HCEC 1CT (cell line): ENCODE data around the gene ASS1.

Source experiments
- DNase-seq: peaks from one replicate; pipeline ENCODE4 v3.0.0-alpha.2; 2017

ASS1 gene

DNA sequence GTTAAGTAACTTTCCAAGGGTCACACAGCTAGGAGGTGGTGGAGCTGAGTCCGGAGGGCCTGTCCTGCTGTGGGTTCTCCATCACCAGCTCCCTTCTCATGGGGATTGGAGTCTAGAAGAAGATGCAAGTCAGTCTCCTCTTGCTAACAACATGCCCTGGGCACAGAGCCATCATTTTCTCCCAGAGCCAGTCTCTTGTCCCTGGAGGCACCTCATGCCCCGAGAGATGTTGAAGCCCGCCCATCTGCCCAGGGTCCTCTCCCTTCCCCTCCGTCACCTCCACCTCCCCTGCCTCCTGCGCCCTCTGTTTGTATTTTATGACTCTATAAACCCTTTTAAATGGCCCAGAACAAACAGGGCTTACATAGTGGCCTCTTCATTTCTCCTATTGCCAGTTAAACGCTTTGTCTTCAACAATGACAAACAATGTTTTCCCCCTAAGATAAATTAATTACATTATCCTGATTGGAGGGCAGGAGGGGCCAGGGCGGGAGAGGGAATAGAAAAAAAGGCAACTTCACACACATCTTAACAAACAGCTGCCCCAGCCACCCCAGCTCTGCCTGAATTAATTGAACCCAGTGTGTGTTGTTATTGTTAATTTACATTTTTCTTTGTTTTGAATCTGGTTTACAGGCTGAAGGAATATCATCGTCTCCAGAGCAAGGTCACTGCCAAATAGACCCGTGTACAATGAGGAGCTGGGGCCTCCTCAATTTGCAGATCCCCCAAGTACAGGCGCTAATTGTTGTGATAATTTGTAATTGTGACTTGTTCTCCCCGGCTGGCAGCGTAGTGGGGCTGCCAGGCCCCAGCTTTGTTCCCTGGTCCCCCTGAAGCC, 55.8 kb downstream of the ASS1 start:
- DNase-seq = no peak

DNA sequence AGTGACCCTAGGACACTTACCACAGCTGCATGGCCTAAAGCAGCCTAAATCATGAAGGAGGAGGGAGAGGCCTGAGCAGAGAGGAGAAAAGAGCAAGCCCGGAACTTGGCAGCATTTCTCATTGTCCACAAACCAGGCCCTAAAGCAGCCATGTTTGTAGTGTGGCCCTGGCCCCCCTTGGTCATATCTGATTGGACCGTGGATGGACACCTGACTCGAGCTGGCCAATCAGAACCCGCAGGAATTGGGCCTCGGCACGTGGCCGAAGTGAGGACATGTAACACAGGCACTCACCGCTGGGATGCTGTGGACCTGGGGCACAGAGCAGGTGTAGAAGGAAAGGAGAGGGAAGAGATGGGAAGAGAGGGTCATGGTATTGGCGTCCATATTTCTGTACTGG, 56.9 kb downstream of the ASS1 start:
- no peak for DNase-seq

DNA sequence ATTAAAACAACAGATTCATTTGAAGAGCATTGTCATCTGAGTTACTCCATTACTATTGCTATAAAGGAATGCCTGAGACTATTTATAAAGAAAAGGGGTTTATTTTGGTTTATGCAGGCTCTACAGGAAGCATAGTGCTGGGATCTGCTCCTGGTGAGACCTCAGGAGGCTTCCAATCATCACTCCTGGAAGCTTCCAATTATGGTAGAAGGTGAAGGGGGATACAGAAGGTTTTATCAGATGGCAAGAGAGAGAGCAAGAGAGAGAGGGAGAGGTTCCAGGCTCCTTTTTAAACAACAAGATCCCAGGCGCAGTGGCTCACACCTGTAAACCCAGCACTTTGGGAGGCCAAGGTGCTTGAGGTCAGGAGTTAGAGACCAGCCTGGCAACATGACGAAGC, 63.5 kb downstream of the ASS1 start:
- no peak for DNase-seq

DNA sequence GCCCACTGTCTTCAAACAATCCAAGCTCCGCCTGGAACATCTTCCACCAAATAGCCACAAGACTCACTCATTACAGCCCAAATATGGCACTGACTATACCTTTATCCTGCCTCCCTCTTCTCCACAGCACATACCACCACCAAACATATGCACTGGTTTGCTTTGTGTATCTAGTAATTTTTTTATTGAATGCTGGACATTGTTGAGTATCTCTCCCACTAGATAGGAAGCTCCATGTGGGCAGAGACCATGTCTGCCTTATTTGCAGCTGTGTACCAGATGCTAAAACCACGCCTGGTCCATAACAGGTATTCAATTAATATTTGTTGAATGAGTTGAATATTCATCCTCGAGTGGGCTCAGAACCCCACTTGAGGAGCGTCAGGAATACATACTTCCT, 67.4 kb downstream of the ASS1 start:
- DNase-seq = no peak

DNA sequence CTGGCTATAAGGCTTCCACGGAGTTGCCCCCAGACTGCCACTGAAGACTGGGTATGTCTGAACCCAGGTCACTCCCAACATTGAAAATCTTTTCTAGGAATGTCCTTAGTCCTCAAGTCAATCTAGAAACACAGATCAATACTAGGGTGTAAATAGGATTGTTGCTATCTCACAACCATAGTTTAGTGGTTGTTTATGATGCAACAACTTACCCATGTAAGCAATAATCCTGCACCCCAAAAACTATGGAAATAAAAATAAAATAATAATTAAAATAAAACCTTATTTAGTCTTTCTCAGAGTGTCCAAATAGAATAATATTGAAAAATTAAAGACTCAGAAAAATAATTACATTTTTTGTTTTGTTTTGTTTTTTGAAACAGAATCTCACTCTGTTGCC, 68.3 kb downstream of the ASS1 start:
- DNase-seq = no peak

DNA sequence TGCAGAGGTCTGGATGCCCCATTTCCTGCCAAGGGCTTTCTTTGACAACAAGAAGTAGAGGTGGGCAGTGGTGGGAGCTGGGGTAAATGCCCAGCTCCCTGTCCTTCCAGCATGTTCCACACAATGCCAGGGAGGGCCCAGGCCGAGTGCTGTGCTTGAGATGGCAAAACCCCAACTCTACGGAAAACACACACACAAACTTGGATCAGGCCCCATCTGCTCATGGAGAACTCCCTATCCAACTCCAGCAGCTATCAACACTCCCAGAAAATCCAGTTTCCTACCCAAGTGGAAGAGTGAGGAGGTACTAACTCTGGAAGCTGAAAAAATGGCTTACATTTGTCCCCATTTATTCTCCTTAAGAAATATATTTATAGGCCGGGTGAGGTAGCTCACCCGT, 73.5 kb downstream of the ASS1 start:
- DNase-seq = no peak

DNA sequence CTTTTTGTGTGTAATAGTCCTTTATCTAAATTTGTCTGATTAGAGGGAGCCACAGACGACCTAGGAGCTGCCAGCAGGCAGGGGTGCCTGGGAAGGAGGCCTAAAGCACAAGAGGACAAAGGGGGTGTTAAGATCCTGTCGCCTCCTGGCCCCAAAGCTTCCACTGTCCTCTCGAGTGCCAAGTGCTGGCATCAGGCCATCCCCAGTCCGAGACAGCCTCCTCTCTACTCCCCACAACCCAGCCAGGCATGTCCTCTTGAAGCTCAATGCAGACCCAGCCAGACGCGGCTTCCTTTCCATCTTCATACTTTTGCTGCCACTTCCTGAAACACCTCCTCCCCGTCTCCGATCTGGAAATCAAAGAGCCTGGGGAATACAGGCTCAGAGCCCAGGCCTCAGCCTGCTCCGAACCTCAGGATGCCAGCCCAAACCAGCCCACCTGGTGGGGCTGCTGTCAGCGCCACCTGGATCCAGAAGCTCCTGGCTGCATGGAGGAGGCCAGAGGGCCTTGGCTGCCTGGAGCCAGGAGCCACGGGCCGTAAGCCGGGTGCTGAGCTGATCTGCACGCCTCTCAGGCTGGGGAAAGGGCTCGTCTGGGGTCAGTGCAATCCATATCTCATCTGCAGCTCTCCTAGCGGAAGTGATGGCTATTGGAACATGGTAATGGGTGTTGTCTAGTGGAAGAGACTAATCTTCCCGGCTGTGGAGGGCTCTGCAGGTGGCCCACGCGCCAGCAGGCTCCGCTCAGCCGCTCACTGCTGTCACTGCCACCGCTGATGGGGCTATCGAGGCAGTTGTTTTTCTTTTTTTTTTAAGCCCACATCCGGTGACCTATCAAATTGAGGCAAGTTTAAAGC, 74.4 kb downstream of the ASS1 start:
- DNase-seq = no peak

DNA sequence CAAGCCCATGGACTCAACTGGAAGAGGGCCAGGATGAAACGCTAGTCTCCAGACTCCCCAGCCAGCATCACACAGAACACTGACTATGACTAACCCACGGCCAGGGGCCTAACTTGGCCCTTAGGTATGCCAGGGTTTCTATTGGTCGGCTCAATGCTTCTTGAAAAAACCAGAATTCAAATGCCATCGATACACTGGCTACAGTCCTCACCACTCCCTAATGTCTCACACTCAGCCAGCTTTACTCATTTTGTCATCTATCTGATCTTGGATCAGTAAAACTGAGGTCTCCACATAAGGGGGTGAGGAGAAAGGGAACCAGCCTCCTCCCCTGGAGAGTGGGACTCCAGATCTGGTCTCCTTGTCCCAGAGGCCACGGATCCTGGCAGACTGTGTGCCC, 75.2 kb downstream of the ASS1 start:
- no peak for DNase-seq

DNA sequence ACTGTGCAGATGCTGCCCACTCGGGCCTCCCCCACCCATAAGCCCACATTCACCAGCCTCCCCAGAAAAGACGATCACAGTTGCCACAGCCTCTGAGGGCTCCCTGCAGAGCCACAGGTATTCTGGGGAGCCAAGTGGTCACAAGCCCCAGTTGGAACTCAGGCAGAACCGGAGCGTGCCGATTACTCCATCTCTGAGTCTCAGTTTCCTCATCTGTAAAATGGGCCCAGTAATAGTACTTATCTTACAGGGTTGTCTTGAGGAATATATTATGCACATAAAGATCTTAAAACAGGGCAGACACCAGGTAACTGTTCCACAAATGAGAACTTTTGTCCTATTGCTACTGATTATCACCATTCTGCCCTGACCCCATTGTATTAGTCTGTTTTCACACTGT, 77.0 kb downstream of the ASS1 start:
- no peak for DNase-seq

DNA sequence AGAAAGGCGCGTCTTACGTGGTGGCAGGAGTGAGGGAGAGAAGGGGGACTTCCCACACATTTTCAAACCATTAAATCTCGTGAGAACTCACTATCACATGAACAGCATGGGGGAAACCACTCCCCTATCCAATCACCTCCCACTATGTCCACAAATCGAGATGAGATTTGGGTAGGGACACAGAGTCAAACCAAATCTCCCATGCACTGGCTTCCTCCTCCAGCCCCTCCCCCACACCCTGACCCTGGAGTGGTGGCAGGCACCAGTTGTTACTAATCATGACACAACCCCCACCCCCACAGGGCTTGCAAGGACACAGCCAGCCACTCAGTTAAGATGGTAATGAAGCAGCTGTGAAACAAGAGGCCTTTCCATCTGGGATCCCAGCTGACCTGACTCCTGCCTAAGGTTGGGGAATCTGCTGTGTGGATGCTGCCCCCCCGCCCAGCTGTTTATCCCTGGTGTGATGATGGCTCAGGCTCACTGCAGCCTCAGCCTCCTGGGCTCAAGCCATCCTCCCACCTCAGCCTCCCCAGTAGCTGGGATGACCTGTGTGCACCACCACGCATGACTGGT, 77.6 kb downstream of the ASS1 start:
- DNase-seq = no peak

DNA sequence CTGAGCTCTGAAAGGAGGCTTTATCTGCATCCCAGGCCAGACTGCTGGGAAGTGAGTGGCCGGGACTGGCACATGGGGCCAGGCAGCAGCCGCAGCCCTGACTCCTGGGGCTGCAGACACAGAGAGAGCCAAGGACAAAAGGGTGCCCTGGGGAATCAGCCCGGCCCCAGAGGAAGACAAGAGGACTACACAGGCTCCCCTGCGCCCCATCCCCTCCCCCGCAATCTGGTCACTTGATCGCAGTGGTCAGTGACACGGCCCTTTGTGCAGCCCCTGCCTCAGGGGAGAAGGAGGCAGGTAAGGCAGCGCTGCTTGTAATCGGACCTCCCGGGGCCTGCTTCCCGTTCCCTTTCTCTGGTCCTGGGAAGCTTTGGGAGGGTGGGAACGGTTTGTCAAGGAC, 79.2 kb downstream of the ASS1 start:
- no peak for DNase-seq

DNA sequence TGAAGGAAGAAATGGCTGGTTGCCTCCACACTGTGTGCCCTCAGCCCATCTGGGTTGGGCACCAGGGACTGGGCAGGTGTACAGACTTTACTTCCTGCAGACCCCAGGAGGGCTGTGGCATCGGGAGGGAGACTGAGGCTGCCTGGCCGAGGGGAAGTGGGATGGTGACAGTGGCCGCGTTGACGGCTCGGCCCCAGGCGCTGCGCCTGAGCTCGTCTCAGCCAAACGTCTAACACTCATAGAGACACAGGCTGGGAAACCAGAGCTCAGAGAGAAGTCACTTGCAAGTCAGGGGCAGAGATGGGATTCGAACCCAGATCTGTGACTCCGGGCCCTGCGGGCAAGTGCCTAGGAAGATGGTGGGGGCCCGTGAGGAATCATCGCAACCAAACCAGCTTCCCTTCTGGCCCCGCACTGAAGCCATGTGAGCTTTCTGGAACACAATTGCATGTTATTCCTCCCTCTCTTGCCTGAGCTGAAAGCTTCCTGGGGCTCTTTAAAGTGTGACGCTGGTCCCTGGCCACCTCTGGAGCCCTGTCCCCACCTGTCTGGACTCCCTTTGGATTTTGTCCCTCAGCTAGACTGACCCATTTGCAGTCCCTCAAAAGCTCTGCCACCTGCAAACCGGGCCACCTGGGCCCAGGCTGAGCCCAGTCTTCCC, 81.6 kb downstream of the ASS1 start:
- no peak for DNase-seq

DNA sequence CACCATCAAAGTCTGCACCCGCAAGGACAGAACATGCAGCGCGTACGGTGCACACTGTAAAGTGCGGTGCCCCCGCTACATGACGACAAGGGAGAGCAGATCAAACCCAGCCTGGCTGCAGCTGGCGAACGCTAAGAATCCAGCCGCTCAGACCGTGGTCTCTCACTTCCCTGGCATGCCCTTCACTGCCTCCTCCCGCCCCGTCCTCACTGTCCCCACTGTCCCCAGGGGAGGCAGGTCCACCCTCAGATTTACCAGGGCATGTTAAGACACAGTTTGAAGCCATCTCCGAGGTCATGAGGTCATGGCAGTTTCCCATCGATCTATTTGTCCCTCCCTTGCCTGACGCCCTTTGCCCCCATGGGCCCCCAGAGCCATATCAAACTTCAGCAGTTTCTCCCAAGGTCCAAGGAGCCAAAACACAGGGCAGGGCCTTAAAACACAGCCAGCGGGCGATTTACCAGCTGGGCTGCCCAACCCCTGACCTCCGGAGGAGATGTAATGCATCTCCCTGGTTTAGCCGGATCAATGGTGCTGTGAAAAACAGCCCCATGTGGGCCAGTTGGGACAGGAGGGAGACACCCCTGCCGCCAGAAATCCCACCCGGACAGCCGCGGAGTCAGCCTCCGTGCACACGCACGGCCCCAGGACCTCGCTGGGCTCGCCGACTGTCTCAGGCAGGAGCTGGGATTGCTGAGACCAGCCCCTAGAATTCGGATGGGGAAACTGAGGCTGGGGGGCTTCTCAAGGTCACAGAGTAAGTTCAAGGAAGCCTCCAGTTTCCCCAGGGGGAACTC, 82.3 kb downstream of the ASS1 start:
- DNase-seq = no peak

DNA sequence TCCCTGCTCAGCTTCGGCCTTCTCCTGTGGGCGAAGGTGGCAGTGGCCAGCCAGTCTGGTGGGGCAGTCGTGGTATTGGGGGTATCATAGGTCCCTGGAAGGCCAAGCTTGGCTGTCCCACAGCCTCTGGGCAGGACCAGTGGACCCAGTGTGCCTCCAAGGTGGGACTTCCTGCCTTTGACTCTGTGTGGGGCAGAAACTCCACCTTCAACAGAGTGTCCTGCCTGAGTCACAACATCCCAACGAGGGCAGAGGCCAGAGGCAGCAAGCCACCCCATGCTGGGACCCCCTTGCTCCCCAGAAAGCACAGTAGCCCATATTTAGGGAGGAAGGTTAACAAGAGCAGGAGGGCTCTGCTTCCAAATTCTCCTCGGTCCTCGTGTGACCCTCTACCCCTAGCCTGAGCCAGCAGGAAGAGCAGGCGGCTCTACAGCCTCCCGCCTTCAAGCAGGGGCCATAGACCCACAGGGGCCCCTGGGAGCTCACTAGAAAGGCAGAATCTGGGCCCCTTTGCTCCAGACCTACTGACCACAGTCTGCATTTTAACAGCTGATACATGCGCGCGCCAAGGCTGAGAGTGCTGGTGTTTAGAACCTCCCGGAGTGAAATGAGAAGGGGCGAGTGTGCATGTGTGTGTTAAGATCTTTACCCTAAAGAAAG, 83.0 kb downstream of the ASS1 start:
- no peak for DNase-seq

DNA sequence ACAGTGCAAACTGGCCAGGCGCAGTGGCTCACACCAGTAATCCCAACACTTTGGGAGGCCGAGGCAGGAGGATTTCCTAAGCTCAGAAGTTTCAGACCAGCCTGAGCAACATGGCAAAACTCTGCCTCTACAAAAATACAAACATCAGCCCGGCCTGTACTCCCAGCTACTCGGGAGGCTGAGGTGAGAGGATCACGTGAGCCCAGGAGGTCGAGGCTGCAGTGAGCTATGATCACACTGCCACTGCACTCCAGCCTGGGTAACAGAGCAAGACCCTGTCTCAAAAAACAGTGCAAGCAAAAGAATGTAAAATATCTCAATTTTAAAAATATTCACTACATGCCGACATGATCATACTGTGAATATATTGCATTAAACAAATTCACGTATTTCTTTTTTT, 83.9 kb downstream of the ASS1 start:
- no peak for DNase-seq

DNA sequence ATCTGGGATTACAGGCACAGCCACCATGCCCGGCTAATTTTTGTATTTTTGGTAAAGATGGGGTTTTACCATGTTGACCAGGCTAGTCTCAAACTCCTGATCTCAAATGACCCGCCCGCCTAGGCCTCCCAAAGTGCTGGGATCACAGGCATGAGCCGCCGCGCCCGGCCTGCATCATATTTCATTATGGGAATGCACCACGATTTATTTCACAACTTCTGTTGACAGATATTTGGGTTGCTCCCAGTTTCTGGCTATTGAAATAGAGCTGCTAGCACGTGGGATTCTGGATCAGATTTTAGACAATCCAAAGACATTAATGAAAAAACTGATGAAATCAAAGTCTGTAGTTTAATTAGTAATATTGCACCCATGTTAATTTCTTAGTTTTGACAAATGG, 86.2 kb downstream of the ASS1 start:
- DNase-seq = peak; percentile 47

DNA sequence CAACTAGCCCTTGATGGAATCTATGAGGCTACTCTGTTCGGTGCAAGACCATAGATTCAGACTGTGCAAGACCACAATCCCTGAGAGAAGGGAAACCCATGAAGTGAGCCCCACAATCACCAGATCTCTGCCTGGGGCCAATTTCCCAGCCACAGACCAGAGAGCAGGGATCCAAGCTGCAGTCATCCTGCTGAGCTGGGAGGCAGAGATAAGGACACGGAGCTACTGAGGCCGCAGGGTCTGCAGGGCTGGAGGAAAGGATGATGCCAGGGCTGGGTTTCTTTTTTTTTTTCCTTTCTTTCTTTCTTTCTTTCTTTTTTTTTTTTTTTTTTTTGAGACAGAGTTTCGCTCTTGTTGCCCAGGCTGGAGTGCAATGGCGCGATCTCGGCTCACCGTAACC, 86.9 kb downstream of the ASS1 start:
- DNase-seq = no peak

DNA sequence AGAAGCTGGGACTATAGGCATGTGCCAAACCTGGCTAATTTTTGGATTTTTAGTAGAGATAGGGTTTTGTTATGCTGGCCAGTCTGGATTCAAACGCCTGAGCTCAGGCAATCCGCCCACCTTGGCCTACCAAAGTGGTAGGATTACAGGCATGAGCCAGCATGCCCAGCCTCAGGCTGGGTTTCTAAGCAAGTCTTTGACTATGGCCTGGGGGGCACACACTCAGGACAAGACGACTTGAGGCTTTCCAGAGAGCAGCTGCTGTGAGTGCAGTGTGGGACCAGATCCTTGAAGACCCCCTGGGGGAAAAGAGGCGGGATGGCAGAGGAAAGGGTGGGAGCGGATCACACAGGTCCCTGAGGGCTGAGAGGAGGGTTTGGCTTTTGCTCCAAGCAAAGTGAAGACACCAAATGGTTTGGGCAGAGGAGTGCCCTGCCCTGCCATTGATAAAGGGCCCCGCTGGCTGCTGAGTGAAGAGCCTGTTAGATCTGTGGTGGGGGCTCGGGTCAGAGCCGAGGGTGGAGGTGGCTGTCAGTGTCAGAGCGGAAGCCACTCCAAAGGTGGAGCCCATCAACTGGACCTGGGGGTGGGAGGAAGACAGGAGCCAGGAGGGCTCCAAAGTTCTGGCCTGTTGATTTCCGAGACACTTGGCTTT, 87.8 kb downstream of the ASS1 start:
- DNase-seq = no peak

DNA sequence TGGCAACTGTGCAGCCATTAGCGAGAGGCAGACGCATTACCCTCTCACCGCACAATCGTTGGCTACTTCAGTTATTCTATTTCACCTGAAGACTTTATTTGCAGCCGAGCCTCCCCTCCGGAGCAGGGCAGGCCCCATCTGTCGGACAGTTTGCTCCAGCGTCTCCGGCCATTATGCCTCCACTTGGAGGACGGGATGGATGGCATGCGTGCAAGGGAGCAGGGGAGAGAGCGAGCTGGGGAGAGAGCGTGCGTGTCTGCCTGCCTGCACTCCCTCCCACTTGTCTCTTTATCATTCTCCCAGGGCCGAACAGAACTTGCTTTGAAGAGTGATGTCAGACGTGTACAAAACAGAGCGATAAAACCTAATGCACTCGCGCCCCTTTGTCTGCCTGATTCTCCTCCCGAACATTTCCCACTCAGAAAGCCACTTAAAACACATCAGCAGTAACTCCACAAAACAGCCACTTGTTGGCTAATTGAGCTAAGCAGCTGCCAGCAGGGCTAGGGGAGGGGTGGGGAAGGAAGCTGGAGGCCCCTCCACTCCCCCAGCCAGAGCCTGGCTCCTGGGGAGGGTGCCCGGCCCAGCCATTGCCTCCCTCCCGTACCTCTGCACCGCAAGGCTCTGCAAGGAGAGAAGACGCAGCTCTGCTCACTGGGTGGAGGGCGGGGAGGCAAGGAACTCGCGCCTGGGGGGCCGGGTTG, 91.2 kb downstream of the ASS1 start:
- DNase-seq = no peak

DNA sequence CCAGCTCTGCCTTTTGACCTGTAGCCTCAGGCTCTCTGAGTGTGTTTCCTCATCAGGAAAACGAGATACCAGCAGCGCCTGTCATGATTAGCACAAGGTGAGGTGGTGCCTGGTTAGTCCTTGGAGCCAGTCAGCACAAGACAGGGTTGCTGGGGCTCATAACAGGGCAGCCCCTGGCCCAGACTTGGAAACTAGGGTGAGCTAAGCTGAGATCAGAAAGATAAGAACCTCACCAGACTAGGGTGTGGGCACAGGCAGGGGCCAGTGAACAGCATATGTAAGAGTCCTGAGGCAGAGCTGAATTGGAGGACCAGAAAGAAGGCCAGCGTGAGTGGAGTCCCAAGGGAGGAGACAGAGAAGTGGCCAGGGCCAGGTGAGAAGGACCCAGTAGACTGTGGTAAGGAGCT, 91.9 kb downstream of the ASS1 start:
- no peak for DNase-seq
